GM23338 (cell line): ENCODE results near the gene ODAD2. TPM values are rescaled to one million over a fixed set of nuclear protein-coding genes. Genes with fewer than 3 reads are reported as not detected.

ENCODE experiments used
- ATAC-seq: fragments of 200-7000 bp; cut with Tn5 transposase; 3 replicates; pipeline ENCODE4 v1.9.1; 2020
- DNase-seq: peaks from one replicate; pipeline ENCODE4 v3.0.0-alpha.2; 2015; ENCODE audit warnings: low spot score
- H2AFZ ChIP-seq: fragments of 200-600 bp; sonication (generic); 2 replicates; pipeline ENCODE4 v1.8.0; 2016; ENCODE audit warnings: antibody characterized with exemption, mild to moderate bottlenecking, moderate library complexity
- H3F3A ChIP-seq: fragments of 200-600 bp; sonication (generic); replicated peaks from 2 replicates; pipeline ENCODE4 v1.8.0; 2017; ENCODE audit warnings: antibody characterized with exemption, mixed run types, low read depth
- H3K27ac ChIP-seq: fragments of 200-600 bp; sonication (generic); 2 replicates; pipeline ENCODE4 v1.6.1; 2016; ENCODE audit warnings: low read depth
- H3K27me3 ChIP-seq: fragments of 200-600 bp; sonication (generic); 2 replicates; pipeline ENCODE4 v1.8.0; 2016; ENCODE audit warnings: mild to moderate bottlenecking, mixed run types, moderate library complexity; ENCODE audit not compliant: insufficient read depth
- H3K36me3 ChIP-seq: fragments of 200-600 bp; sonication (generic); 2 replicates; pipeline ENCODE4 v1.8.0; 2016; ENCODE audit warnings: mild to moderate bottlenecking; ENCODE audit not compliant: insufficient read depth
- H3K4me1 ChIP-seq: fragments of 200-600 bp; sonication (generic); 2 replicates; pipeline ENCODE4 v1.8.0; 2016; ENCODE audit warnings: mild to moderate bottlenecking, moderate library complexity; ENCODE audit not compliant: insufficient read depth
- H3K4me2 ChIP-seq: fragments of 200-600 bp; sonication (generic); 2 replicates; pipeline ENCODE4 v1.7.1; 2017; ENCODE audit warnings: mixed run types
- H3K4me3 ChIP-seq: fragments of 200-600 bp; sonication (generic); 2 replicates; pipeline ENCODE4 v1.6.1; 2016; ENCODE audit warnings: mixed run types
- H3K79me2 ChIP-seq: fragments of 200-600 bp; sonication (generic); replicated peaks from 2 replicates; pipeline ENCODE4 v1.8.0; 2017; ENCODE audit warnings: mild to moderate bottlenecking; ENCODE audit not compliant: insufficient read depth
- H3K9me2 ChIP-seq: fragments of 200-600 bp; sonication (generic); 2 replicates; pipeline ENCODE4 v1.8.0; 2017; ENCODE audit not compliant: insufficient read depth
- H4K20me1 ChIP-seq: fragments of 200-600 bp; sonication (generic); replicated peaks from 2 replicates; pipeline ENCODE4 v1.8.0; 2017; ENCODE audit warnings: mild to moderate bottlenecking; ENCODE audit not compliant: insufficient read depth
- H3K27ac Mint-ChIP-seq: 2 replicates; pipeline ENCODE4 v1.8.0; 2020; ENCODE audit warnings: inconsistent platforms, mild to moderate bottlenecking, moderate library complexity, mixed read lengths
- H3K27me3 Mint-ChIP-seq: 3 replicates; pipeline ENCODE4 v1.8.0; 2022; ENCODE audit warnings: low read depth, mild to moderate bottlenecking, moderate library complexity, mixed read lengths, inconsistent platforms; ENCODE audit not compliant: insufficient read depth, poor library complexity
- H3K36me3 Mint-ChIP-seq: 3 replicates; pipeline ENCODE4 v1.8.0; 2021; ENCODE audit warnings: low read depth, mild to moderate bottlenecking, inconsistent platforms, moderate library complexity, mixed read lengths
- H3K4me1 Mint-ChIP-seq: 3 replicates; pipeline ENCODE4 v1.8.0; 2020; ENCODE audit warnings: mild to moderate bottlenecking, inconsistent platforms, mixed read lengths
- H3K4me3 Mint-ChIP-seq: 3 replicates; pipeline ENCODE4 v1.8.0; 2021; ENCODE audit warnings: moderate library complexity, mild to moderate bottlenecking, inconsistent platforms, mixed read lengths
- H3K9me3 Mint-ChIP-seq: 3 replicates; pipeline ENCODE4 v1.8.0; 2020; ENCODE audit warnings: moderate library complexity, mild to moderate bottlenecking, inconsistent platforms, mixed read lengths
- CTCF ChIP-seq, 2 experiments: fragments of 200-600 bp in 1 of 2; sonication (generic) in 1 of 2; conservative IDR thresholded peaks; 2 replicates each; pipeline versions ENCODE4 v1.5.1 to v1.6.1; 2016 to 2017; ENCODE audit warnings: antibody characterized with exemption in 2 of 2, low read depth in 2 of 2, mild to moderate bottlenecking in 2 of 2, moderate library complexity in 1 of 2
- ETS1 ChIP-seq: IDR thresholded peaks from 2 replicates; pipeline ENCODE4 v1.6.1; 2016; ENCODE audit warnings: antibody characterized with exemption
- EZH2 ChIP-seq: fragments of 200-600 bp; sonication (generic); IDR thresholded peaks from one replicate; pipeline ENCODE4 v1.8.0; 2017; ENCODE audit warnings: antibody characterized with exemption, mild to moderate bottlenecking, low read depth; ENCODE audit not compliant: unreplicated experiment
- JUNB ChIP-seq: IDR thresholded peaks from one replicate; pipeline ENCODE4 v1.6.1; 2016; ENCODE audit warnings: antibody characterized with exemption; ENCODE audit not compliant: unreplicated experiment
- ZNF331 ChIP-seq: fragments of 250-450 bp; sonication (Bioruptor Pico); IDR thresholded peaks from 2 replicates; pipeline ENCODE4 v1.5.0; 2020; ENCODE audit warnings: low read depth, mild to moderate bottlenecking, moderate library complexity
- ZNF462 ChIP-seq: fragments of 250-450 bp; sonication (Bioruptor Pico); IDR thresholded peaks from 2 replicates; pipeline ENCODE4 v1.5.0; 2020; ENCODE audit warnings: mild to moderate bottlenecking, moderate library complexity
- polyA plus RNA-seq: library from polyadenylated mRNA; unstranded; fragments of >200 nt; fragmentation: Nextera tagmentation; extraction: Ambion mirVana; gene quantifications from 2 replicates; pipeline ENCODE4 v1.2.1, GENCODE V29; 2016
- total RNA-seq: library from RNA; depleted of rRNA; stranded (reverse); fragments of >200 nt; shearing (Covaris generic); gene quantifications from 2 replicates; pipeline ENCODE4 v1.2.3, GENCODE V29; 2014

ODAD2 gene
- total and polyA plus RNA-seq, 2 experiments from 2014 or later: 2.1 to 3.4 TPM

GRCh38 chr10:27947540-27947939, 51.3 kb downstream of the ODAD2 start:
- no peak for TF ChIP-seq ZNF331
- TF ChIP-seq ZNF462 (CRISPR knock-in tag): no peak
- TF ChIP-seq CTCF (conservative IDR thresholded peaks at IDR 0.05; ENCODE audit: low read depth in 2 of 2): no peak
- TF ChIP-seq ETS1: no peak
- no peak for TF ChIP-seq JUNB
- TF ChIP-seq EZH2: no peak
- H3K4me3 Mint-ChIP-seq: no peak overlapping the region
- Histone ChIP-seq H3K9me2 (no peaks in the 10 kb centered on the region), H3K27me3 (no peaks in the 10 kb centered on the region), H3K36me3 (no peaks in the 10 kb centered on the region), H3F3A (no peaks in the 10 kb centered on the region), H3K4me1 (no peaks in the 10 kb centered on the region), H2AFZ (no peak overlapping the region), H3K4me2 (no peak overlapping the region), H3K4me3 (no peak overlapping the region), H3K27ac (no peak overlapping the region), H4K20me1 (no peaks in the 10 kb centered on the region), H3K79me2 (no peaks in the 10 kb centered on the region)
- no peaks in the 10 kb centered on the region for H3K9me3 Mint-ChIP-seq
- no peaks in the 10 kb centered on the region for H3K27me3 Mint-ChIP-seq
- ATAC-seq: no peak
- no peak overlapping the region for H3K27ac Mint-ChIP-seq
- H3K36me3 Mint-ChIP-seq: no peaks in the 10 kb centered on the region
- no peak for DNase-seq
- peaks cover 10% of the 10 kb centered on the region for H3K4me1 Mint-ChIP-seq
